ENCODE measurements around the gene C3orf22.

The C3orf22 gene

DNA sequence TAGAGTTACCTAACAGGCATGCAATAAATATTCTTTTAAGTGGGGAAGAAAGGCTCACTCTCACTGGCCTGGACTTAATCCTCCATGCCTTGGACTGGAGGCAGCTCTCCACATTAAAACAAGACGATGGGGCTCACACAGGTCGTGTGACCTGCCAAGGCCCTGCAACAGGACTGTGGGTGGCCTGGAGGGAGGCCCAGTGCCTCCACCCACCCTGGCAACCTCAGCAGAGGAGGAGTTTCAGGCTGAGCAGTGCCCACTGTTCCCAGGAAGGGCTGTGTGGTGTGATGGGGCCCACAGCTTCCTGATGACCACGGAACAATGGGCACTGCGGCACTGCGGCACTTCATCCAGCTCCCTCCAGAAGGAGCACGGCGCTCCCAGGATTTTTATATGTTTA lies 46.7 kb downstream of the C3orf22 start:
- no peak for DNase-seq (ENCODE audit: low read depth)

DNA sequence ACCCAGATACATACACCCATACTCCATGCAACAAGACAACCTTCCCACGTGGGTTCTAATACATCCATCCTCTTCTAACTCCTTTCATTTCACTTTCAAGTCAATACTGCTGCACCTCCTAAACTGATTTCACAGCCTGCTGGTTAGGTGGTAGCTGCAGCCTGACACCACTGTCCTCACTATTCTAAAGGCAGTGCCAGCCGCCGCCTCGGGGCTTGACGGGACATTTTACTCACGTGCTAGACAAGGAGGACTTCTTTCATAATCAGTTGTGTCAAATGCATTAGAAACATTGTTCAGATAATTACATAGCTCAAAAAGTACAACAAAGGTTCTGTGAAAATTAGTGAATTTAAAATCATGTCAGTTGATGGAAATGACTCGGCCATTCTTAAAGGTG lies 47.4 kb downstream of the C3orf22 start:
- no peak for DNase-seq (ENCODE audit: low read depth)

DNA sequence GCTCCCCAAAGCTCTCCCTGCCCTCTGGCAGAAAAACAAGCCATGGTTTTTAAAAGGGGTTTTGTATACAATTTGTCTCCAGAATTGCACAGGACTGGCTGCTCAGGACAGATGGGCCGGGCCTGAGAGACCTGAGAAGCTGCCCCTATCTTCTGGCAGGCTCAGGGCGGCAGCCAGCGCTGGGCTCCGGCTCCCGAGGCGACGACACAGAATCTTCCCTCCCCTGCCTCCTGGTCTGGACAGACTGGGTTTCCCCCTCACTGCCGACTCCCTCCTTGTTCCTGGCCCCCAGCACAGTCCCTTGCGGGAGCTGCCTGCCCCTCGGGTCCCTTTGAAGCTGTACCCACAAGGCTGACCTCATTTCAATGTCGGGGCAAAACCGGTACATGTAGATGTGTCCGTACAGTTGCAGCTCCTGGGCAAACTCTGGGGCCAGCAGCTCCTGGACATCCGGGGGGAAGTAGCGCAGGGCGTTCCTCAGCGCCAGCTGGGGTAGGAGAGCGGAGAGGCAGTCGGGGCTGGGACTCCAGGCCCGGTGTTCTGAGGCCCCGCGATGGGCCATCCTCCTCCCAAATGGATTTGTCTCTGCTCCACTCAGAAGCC lies 48.3 kb downstream of the C3orf22 start:
- no peak for DNase-seq (ENCODE audit: low read depth)

DNA sequence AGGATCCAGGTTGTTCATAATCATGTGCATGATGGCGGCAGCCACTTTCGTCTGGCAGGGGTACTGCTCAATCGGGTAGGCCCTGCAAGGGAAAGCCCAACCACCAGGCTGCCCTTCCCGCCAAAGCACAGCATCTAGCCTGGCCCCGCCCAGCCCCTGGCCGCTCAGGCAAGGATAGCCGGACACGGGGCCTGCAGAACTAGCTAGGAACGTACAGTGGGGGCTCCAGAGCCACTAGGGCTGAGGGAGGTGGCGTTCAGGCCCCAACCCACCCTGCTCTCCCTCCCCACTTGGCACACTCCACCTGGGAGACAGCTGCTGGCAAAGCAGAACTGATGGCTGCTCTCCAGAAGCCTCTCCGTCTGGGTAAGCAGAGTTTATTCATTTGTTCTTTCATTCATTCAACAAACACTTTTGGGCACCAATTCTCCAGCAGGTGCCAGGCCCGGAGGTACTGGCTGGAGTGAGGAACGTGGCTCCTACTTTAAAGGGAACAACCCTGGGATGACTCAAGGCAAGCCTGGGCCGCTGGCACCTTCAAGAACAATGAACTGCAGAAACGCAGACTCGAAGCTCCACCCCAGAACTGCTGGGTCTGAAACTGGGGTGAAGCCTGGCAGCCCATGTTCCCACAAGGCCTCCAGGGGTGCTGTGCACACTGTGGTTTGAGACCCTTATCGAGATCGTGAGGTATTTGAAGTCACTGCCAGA lies 49.0 kb downstream of the C3orf22 start:
- DNase-seq (ENCODE audit: low read depth), result no peak

DNA sequence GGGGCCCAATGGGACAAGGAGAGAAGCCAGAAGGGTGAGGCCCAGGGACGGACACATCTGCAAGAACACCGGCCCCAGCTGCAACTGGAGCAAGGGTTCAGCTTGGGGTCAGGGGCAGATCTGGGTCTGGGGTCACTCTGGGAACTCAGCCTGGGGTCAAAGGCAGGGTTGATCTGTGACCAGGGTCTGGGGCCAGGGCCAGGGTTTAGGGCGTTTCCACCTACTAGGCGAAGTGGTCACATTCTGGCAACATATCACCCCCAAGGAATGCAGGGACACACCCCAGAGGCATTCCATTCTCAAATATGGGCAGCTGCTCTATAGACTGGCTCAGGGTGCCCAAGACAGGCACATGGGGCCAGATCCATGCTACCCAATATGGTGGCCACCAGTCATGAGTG lies 50.2 kb downstream of the C3orf22 start:
- no peak for DNase-seq (ENCODE audit: low read depth)

DNA sequence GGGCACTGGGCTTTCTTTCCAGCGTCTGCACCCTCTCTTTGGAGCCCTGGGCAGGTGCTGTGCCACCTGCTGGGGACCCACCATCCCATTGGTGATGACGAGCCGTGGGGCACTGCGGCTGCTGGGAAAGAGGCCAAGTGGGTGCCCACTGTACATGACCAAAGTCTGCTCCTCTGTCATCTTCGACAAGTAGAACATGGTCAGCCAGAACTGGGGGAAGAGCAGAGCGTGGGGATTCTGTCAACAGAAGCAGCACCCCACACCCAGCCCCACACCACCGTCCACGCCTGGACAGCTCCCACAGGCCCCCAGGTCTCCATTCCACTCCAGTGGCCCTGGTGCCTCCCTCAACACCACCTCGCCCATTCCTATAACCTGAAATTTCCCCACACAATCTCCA lies 50.8 kb downstream of the C3orf22 start:
- no peak for DNase-seq (ENCODE audit: low read depth)

DNA sequence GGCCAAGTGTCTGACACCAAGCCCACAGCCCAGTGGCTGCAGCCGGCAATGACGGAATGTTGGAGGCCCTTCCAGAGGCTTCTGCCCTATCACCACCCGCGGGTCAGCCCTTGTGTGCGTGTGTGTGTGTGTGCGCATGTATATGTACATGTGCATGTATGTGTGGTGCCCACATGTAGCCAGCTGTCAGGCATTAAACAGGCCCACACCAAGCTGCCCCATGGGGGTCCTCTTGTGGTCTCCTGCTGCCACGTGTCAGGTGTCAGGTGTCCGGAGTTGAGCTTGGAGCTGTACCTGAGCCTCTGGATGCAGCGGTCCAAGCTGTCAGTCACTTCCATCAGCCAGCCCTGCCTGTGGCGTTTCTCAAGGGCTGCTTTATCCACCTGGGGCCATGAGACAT lies 55.0 kb downstream of the C3orf22 start:
- no peak for DNase-seq (ENCODE audit: low read depth)

DNA sequence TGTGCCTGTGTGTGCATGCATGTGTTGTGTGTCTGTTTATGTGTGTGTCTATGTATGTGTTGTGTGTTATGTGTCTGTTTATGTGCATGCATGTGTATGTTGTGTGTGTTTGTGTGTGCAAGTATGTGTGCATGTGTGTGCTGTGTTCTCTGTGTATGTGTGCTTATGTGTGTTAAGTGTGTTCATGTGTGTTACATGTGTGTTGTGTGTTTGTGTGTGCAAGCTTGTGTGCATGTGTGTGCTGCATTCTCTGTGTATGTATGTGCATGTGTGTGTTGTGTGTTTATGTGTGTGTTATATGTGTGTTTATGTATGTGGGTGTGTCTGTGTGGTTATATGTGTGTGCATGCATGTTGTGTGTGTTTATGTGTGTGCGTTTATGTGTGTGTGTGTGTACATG lies 56.1 kb downstream of the C3orf22 start:
- no peak for DNase-seq (ENCODE audit: low read depth)

DNA sequence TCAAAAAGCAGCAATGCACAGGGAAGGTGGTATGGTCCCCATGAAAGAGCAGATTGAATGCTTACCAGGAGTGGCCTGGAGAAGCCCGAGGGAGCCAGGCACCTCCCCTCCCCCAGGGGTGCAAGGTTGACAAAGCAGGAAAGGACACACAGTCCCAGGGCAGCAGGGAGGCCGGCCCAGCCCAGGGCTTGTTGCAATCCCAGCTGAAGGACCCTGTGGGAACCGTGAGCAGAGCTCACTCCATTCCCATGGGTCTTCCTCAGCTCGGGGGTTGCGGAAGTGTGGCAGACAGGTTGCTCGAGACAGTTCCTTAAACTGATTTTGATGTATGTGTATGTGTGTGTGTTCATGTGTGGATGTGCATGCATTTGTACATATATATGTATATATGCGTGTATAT lies 57.0 kb downstream of the C3orf22 start:
- no peak for DNase-seq (ENCODE audit: low read depth)

DNA sequence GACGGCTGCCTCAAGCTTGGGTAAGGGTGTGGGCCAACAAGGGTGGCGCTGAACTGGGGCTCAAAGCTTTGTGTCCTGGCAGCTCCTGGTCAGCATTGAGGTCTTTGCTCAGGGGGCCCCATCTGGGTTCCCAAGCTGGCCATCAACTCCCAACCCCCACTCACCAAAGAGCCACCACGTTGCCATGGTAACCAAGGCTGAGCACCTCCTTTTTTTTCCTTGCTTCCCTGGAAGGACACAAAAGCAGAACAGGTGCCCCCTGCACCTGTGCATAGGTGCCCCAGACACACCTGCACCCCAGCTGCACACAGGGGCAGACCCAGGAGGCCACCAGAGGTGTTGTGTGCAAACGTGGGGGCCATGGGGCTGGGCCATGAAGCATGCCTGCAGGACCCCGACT lies 57.7 kb downstream of the C3orf22 start:
- DNase-seq (ENCODE audit: low read depth), result no peak

DNA sequence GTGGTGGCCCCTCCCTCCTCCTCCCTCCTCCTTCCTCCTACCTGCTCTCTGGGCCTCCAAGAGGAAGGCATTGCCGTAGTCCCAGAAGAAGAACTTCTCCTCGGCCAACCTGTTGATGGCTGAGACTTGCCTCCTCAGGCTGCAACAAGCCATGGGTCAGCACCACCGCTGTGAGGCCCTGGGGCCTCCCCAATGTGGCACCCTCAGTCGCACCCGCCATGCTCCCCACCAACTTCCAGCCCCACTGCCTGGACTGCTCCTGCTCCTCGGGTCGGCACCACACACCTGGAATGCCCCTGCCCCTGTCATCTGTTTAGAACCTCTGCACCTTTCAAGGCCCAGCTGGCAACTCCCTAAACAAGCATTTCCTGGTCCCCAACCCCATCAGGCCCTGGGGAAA lies 58.7 kb downstream of the C3orf22 start:
- no peak for DNase-seq (ENCODE audit: low read depth)
